Right atrium auricular region (tissue), 2 donors: ENCODE results near the gene C17orf113. TPM values are rescaled to one million over a fixed set of nuclear protein-coding genes. Genes with fewer than 3 reads are reported as not detected.
A peak's percentile ranks its signal among the peaks of the same experiment; 100 is the strongest.

Experiments used
- DNase-seq: peaks from one replicate; pipeline ENCODE4 v3.0.0-alpha.2; 2019; ENCODE audit warnings: low spot score
- H3K27ac ChIP-seq, 2 donors: fragments of 200-600 bp; sonication (generic); 1 replicate in 1 of 2; 2 replicates in 1 of 2; pipeline ENCODE4 v1.5.1; 2016 to 2019
- H3K27me3 ChIP-seq, 2 donors: fragments of 200-600 bp; sonication (generic); one replicate each; pipeline versions ENCODE4 v1.5.1 to v1.6.0; 2017 to 2019
- H3K36me3 ChIP-seq: fragments of 200-600 bp; sonication (generic); one replicate; pipeline ENCODE4 v1.5.1; 2016
- H3K4me1 ChIP-seq, 2 donors: fragments of 200-600 bp; sonication (generic); one replicate each; pipeline versions ENCODE4 v1.5.1 to v1.6.0; 2017 to 2019
- H3K4me3 ChIP-seq, 2 donors: fragments of 200-600 bp; sonication (generic); 1 replicate in 1 of 2; 2 replicates in 1 of 2; pipeline ENCODE4 v1.5.1; 2017 to 2019; ENCODE audit warnings: mild to moderate bottlenecking in 1 of 2, moderate library complexity in 1 of 2
- H3K9me3 ChIP-seq, 2 donors: fragments of 200-600 bp; sonication (generic); one replicate each; pipeline ENCODE4 v1.5.1; 2019
- CTCF ChIP-seq, 2 donors: fragments of 200-600 bp; sonication (generic); IDR thresholded peaks; one replicate each; pipeline ENCODE4 v1.5.1; 2019; ENCODE audit warnings: antibody characterized with exemption in 2 of 2
- total RNA-seq, 2 donors: library from RNA; depleted of rRNA; stranded (reverse); fragments of >200 nt; gene quantifications; one replicate each; pipeline ENCODE4 v1.1.0, GENCODE V29; 2016

C17orf113 gene
- total RNA-seq = under 1 TPM; 0.74 to 0.94 TPM

GRCh38 chr17:42050393-42051012, at the start of gene C17orf113:
Gene C17orf113, minus strand, starts transcription at chr17:42050601. Its CDS starts 7,225 bp downstream, at chr17:42043376.
- H3K27ac ChIP-seq = peak within 1 kb of the TSS in 1 of 2 donors; percentile 51
- no peaks in the 10 kb centered on the region for H3K36me3 ChIP-seq
- TF ChIP-seq CTCF (IDR thresholded peaks at IDR 0.05) = peak; percentile 33 to 54
- H3K9me3 ChIP-seq = no peaks in the 10 kb centered on the region
- peaks cover 0 to 8% of the 10 kb centered on the region in 2 donors for H3K27me3 ChIP-seq
- H3K4me3 ChIP-seq = peak within 1 kb of the TSS; percentile 59 to 72
- H3K4me1 ChIP-seq = peaks cover 0 to 12% of the 10 kb centered on the region in 2 donors
- no peak for DNase-seq

GRCh38 chr17:42098730-42099399, 48.5 kb upstream of the C17orf113 start:
- no peak for TF ChIP-seq CTCF (IDR thresholded peaks at IDR 0.05)
- Histone ChIP-seq H3K4me3 (peak overlapping the region in 1 of 2 donors; percentile 17), H3K9me3 (no peaks in the 10 kb centered on the region), H3K27ac (no peak overlapping the region), H3K4me1 (peaks cover 0 to 13% of the 10 kb centered on the region in 2 donors), H3K36me3 (no peaks in the 10 kb centered on the region), H3K27me3 (peaks cover 4 to 6% of the 10 kb centered on the region in 2 donors)
- no peak for DNase-seq

- H3K4me3 ChIP-seq = peak within 1 kb of the TSS in 1 of 2 donors; percentile 17
Observed at GRCh38 chr17:42097691-42098631, 47.6 kb upstream of the C17orf113 start, which contains the start of gene ZNF385C. Gene ZNF385C, minus strand, starts transcription at chr17:42098473. Its CDS starts 35,417 bp downstream, at chr17:42063056.

GRCh38 chr17:42096360-42097111, 46.1 kb upstream of the C17orf113 start:
- DNase-seq = no peak
- H3K36me3 ChIP-seq = no peaks in the 10 kb centered on the region
- H3K27ac ChIP-seq = no peak overlapping the region
- H3K4me1 ChIP-seq = peaks cover 0 to 8% of the 10 kb centered on the region in 2 donors
- TF ChIP-seq CTCF (IDR thresholded peaks at IDR 0.05) = no peak
- no peak overlapping the region for H3K4me3 ChIP-seq
- no peaks in the 10 kb centered on the region for H3K9me3 ChIP-seq
- H3K27me3 ChIP-seq = peaks cover 4 to 6% of the 10 kb centered on the region in 2 donors

More at GRCh38 chr17:42097691-42098631, 47.6 kb upstream of the C17orf113 start, which contains the start of gene ZNF385C:
- no peaks in the 10 kb centered on the region for H3K9me3 ChIP-seq
- H3K4me1 ChIP-seq = peaks cover 0 to 13% of the 10 kb centered on the region in 2 donors
- no peaks in the 10 kb centered on the region for H3K36me3 ChIP-seq
- DNase-seq = no peak
- peaks cover 4 to 6% of the 10 kb centered on the region in 2 donors for H3K27me3 ChIP-seq
- H3K27ac ChIP-seq = no peak within 1 kb of the TSS
- no peak for TF ChIP-seq CTCF (IDR thresholded peaks at IDR 0.05)
